NCI-H345 treated with DMSO at 0.1 percent for 48 hours (cell line): ENCODE measurements around the gene SUSD1.
"Not testable (repeated sequence)": the region's sequence is repeated elsewhere in the genome, so short reads cannot be mapped to it uniquely, and the experiment has no call there.

Experiments used
- DNase-seq: peaks from one replicate; lab custom pipeline; 2025; ENCODE audit not compliant: unreplicated experiment; lab: John Stamatoyannopoulos, UW

The SUSD1 gene

GRCh38 chr9:112174222-112174964 is 704 bp downstream of the SUSD1 start:
- peak; percentile 40 for DNase-seq

GRCh38 chr9:112173489-112174221 is 1.4 kb downstream of the SUSD1 start:
- no peak for DNase-seq

- no peak for DNase-seq
These were observed 4.1 kb downstream of the SUSD1 start for GRCh38 chr9:112170968-112171367.

- DNase-seq: no peak
These were observed 4.9 kb downstream of the SUSD1 start for GRCh38 chr9:112170235-112170634.

GRCh38 chr9:112169368-112169767 is 5.7 kb downstream of the SUSD1 start:
- no peak for DNase-seq

GRCh38 chr9:112168197-112168596 is 6.9 kb downstream of the SUSD1 start:
- no peak for DNase-seq

- no peak for DNase-seq
These were observed 8.6 kb downstream of the SUSD1 start for GRCh38 chr9:112166176-112167140.

- no peak for DNase-seq
These were observed 12.3 kb downstream of the SUSD1 start for GRCh38 chr9:112162621-112163413.

- no peak for DNase-seq
These were observed 15.3 kb downstream of the SUSD1 start for GRCh38 chr9:112159781-112160180.

GRCh38 chr9:112158656-112159367 is 16.3 kb downstream of the SUSD1 start:
- DNase-seq: no peak

GRCh38 chr9:112157961-112158360 is 17.1 kb downstream of the SUSD1 start:
- DNase-seq: no peak

- DNase-seq: no peak
These were observed 18.0 kb downstream of the SUSD1 start for GRCh38 chr9:112157087-112157486.

GRCh38 chr9:112149211-112149610 is 25.9 kb downstream of the SUSD1 start:
- no peak for DNase-seq

- no peak for DNase-seq
These were observed 29.2 kb downstream of the SUSD1 start for GRCh38 chr9:112145886-112146285.

GRCh38 chr9:112144807-112145206 is 30.3 kb downstream of the SUSD1 start:
- no peak for DNase-seq

- DNase-seq: no peak
These were observed 32.7 kb downstream of the SUSD1 start for GRCh38 chr9:112142420-112142819.

- DNase-seq: no peak
These were observed 34.2 kb downstream of the SUSD1 start for GRCh38 chr9:112140936-112141335.

GRCh38 chr9:112137066-112137465 is 38.0 kb downstream of the SUSD1 start:
- DNase-seq: no peak

- DNase-seq: peak; percentile 60
These were observed 39.4 kb downstream of the SUSD1 start for GRCh38 chr9:112135706-112136105.

GRCh38 chr9:112133806-112134205 is 41.3 kb downstream of the SUSD1 start:
- not testable (repeated sequence) for DNase-seq
